CD4-positive, alpha-beta T cell (primary cell): Measurements from ENCODE around the gene INPP4B. TPM values are rescaled to one million over a fixed set of nuclear protein-coding genes. Genes with fewer than 3 reads are reported as not detected.

Source experiments
- ATAC-seq: fragments of 200-7000 bp; cut with Tn5 transposase; one replicate; pipeline ENCODE4 v1.10.0; 2022; ENCODE audit warnings: mild to moderate bottlenecking; ENCODE audit not compliant: poor library complexity
- CTCF ChIA-PET: fragments of 350-600 bp; sonication (Branson Sonifier 250); formaldehyde crosslinking; loops from one replicate; lab custom pipeline; 2021; ENCODE audit warnings: antibody characterized with exemption, inconsistent platforms; lab: Charles Lee
- POLR2A ChIA-PET: fragments of 350-600 bp; sonication (Branson Sonifier 250); formaldehyde crosslinking; loops from one replicate; lab custom pipeline; 2021; ENCODE audit warnings: antibody characterized with exemption, inconsistent platforms; lab: Charles Lee
- DNase-seq, 14 experiments: peaks; one replicate each; pipeline ENCODE4 v3.0.0-alpha.2; 2013 to 2020; ENCODE audit warnings: mixed read lengths in 2 of 14
- H3K27ac ChIP-seq, 2 donors: one replicate each; pipeline versions ENCODE4 v1.5.1 to v1.7.0; 2013; ENCODE audit warnings: low read length in 2 of 2, low read depth in 1 of 2, mild to moderate bottlenecking in 1 of 2
- H3K27me3 ChIP-seq, 2 experiments: 1 replicate in 1 of 2; 2 replicates in 1 of 2; pipeline versions ENCODE4 v1.6.1 to v1.7.0; 2013; ENCODE audit warnings: low read length in 2 of 2, control low read depth in 1 of 2, mild to moderate bottlenecking in 1 of 2, moderate library complexity in 1 of 2; ENCODE audit not compliant: insufficient read depth in 2 of 2, control insufficient read depth in 1 of 2
- H3K36me3 ChIP-seq: one replicate; pipeline ENCODE4 v1.6.1; 2013; ENCODE audit warnings: low read length, control low read depth; ENCODE audit not compliant: insufficient read depth
- H3K4me1 ChIP-seq: one replicate; pipeline ENCODE4 v1.6.1; 2013; ENCODE audit warnings: low read length, control low read depth; ENCODE audit not compliant: insufficient read depth
- H3K4me3 ChIP-seq: one replicate; pipeline ENCODE4 v1.5.1; 2013; ENCODE audit warnings: mild to moderate bottlenecking, low read length, moderate library complexity
- H3K9me3 ChIP-seq, 2 experiments: 1 replicate in 1 of 2; 2 replicates in 1 of 2; pipeline versions ENCODE4 v1.6.1 to v1.7.0; 2013; ENCODE audit warnings: low read length in 2 of 2, mild to moderate bottlenecking in 2 of 2, control low read depth in 1 of 2, moderate library complexity in 1 of 2; ENCODE audit not compliant: control insufficient read depth in 1 of 2, insufficient read depth in 1 of 2
- H3K27ac Mint-ChIP-seq: one replicate; pipeline ENCODE4 v1.8.0; 2020; ENCODE audit warnings: mixed read lengths
- H3K27me3 Mint-ChIP-seq: one replicate; pipeline ENCODE4 v1.8.0; 2021; ENCODE audit warnings: mixed read lengths
- H3K36me3 Mint-ChIP-seq: one replicate; pipeline ENCODE4 v1.8.0; 2021; ENCODE audit warnings: low read depth, mixed read lengths
- H3K4me1 Mint-ChIP-seq: one replicate; pipeline ENCODE4 v1.8.0; 2021; ENCODE audit warnings: low read depth, mixed read lengths
- H3K4me3 Mint-ChIP-seq: one replicate; pipeline ENCODE4 v1.8.0; 2020; ENCODE audit warnings: mild to moderate bottlenecking, mixed read lengths
- H3K9me3 Mint-ChIP-seq: one replicate; pipeline ENCODE4 v1.8.0; 2020; ENCODE audit warnings: mixed read lengths
- intact Hi-C, 2 experiments: fragments of 100-400 bp; cut with DNase I in 1 of 2; cut with micrococcal nuclease in 1 of 2; formaldehyde crosslinking; loops; one replicate each; pipeline versions ENCODE4 v1.15.1 to v1.9.0; 2023 to 2025; cut with DNase I, micrococcal nuclease
- total RNA-seq, 174 experiments: library from RNA in 2 of 174; stranded (reverse) in 2 of 174; gene quantifications; one replicate each; pipeline ENCODE4 v1.2.3 and lab custom pipeline; 2021 to 2026
- TF ChIP-seq, protein P1 (sequence below): fragments of 200-600 bp; IDR thresholded peaks from one replicate; pipeline ENCODE4 v1.8.0; 2022; ENCODE audit warnings: antibody characterized with exemption, mild to moderate bottlenecking

Gene INPP4B
- total RNA-seq, 2 experiments from 2014 or later, result 50.7 to 53.8 TPM

DNA sequence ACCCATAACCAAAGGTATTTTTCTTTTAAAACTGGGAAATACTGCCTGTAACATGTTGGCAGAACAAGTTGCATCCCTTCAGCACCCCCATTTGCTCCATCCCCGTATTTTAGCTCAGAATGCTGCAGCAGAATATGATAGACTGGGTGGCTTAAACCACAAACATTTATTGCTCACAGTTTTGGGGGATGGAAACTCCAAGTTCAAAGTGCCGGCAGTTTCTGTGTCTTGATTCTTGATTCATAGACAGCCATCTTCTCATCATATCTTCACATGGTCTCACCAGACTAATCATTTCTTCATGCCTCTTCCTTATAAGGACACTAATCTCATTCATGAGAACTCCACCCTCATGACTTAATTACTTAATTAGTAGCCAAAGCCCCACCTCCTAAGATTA, 10.5 kb upstream of the INPP4B start:
- CTCF ChIA-PET, result no interaction called here
- Mint-ChIP-seq H3K9me3 (no peaks in the 10 kb centered on the region), H3K4me3 (no peak overlapping the region), H3K27ac (no peak overlapping the region), H3K4me1 (no peaks in the 10 kb centered on the region), H3K36me3 (no peaks in the 10 kb centered on the region), H3K27me3 (peaks cover 16% of the 10 kb centered on the region)
- ATAC-seq (no peak), DNase-seq (no peak)
- TF ChIP-seq, protein P1, sequence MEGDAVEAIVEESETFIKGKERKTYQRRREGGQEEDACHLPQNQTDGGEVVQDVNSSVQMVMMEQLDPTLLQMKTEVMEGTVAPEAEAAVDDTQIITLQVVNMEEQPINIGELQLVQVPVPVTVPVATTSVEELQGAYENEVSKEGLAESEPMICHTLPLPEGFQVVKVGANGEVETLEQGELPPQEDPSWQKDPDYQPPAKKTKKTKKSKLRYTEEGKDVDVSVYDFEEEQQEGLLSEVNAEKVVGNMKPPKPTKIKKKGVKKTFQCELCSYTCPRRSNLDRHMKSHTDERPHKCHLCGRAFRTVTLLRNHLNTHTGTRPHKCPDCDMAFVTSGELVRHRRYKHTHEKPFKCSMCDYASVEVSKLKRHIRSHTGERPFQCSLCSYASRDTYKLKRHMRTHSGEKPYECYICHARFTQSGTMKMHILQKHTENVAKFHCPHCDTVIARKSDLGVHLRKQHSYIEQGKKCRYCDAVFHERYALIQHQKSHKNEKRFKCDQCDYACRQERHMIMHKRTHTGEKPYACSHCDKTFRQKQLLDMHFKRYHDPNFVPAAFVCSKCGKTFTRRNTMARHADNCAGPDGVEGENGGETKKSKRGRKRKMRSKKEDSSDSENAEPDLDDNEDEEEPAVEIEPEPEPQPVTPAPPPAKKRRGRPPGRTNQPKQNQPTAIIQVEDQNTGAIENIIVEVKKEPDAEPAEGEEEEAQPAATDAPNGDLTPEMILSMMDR, result no peak
- intact Hi-C loops, result no loop called here
- Histone ChIP-seq H3K27ac (no peak overlapping the region), H3K9me3 (no peaks in the 10 kb centered on the region), H3K27me3 (peaks cover 3 to 5% of the 10 kb centered on the region in 2 experiments), H3K36me3 (no peaks in the 10 kb centered on the region), H3K4me3 (no peak overlapping the region), H3K4me1 (no peaks in the 10 kb centered on the region)
- POLR2A ChIA-PET, result no interaction called here

DNA sequence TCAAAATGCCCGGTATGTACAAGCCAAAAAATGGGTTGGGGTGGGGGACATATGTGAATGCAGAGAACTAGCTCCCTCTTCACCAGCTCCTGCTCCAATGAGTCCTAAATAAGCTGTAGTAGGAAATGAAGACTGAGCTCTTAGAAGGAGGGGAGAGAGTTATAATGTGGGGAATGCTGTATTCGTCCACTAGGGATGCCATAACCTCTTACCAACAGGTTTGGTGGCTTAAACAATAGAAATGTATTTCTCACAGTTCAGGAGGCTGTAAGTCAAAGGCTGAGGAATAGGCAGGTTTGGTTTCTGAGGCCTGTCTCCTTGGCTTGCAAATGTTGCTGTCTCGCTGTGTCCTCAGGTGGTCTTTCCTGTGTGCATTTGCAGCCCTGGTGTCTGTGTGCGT, 4.4 kb upstream of the INPP4B start:
- H3K27me3 Mint-ChIP-seq, result peaks cover 15% of the 10 kb centered on the region

DNA sequence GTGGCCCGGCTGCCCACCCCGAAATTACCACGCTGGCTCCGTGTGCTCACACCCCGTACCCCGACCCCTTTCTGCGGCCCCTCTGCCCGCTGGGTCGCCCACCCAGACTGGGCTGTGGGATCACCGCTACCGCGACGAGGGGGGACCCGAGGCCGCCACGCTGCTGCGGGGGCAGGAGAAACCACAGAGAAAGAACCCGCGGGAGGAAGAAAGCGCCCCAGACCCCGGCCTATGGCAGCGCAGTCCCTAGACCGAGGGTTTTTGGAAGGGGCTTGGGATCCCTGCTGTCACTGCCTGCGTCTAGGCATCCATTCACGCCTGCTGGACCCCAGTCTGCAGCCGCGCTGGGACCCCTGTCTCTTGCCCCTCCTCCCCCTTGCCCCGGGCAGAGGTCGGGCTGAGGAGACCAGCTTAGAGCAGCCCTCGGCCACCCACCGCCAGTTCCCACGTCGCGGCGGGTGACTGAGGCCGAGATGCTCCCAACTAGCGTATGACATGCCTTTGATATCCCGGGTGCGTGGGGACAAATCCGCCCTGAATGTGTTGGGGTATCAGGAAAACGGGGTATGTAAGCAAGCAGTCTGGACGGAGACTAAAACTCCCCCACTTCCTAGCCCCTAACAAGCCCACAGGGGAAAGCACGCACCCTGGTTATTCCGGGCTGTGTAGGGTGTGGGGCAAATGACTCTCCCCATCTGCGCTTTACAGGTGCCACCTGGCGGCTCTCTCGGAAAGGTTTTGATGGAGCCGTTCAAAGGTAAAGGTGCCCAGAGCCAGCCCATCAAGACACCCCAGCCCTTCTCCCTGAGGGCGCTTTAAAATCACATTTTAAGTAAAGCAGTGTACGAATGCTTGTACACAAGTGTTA, 862 bp upstream of the INPP4B start:
- Mint-ChIP-seq H3K4me3 (peak overlapping the region; percentile 89), H3K36me3 (peaks cover 12% of the 10 kb centered on the region), H3K4me1 (peaks cover 14% of the 10 kb centered on the region), H3K9me3 (no peaks in the 10 kb centered on the region), H3K27me3 (peaks cover 22% of the 10 kb centered on the region), H3K27ac (peak overlapping the region; percentile 47)
- Histone ChIP-seq H3K36me3 (no peaks in the 10 kb centered on the region), H3K4me1 (peaks cover 24% of the 10 kb centered on the region), H3K27me3 (peaks cover 4 to 12% of the 10 kb centered on the region in 2 experiments), H3K9me3 (peaks cover 0 to 4% of the 10 kb centered on the region in 2 experiments), H3K27ac (no peak overlapping the region), H3K4me3 (peak overlapping the region; percentile 67)
- ChIA-PET CTCF (interaction anchor here (1.0 to 1.8 kb wide), 2 partner anchors 565 to 720 kb away, joined by 3 to 7 read pairs; no protein-coding TSS in a partner anchor), POLR2A (interaction anchor here (0.6 to 1.1 kb wide), 7 partner anchors 143 to 1540 kb away, joined by 3 to 5 read pairs (median 3); no protein-coding TSS in a partner anchor)
- DNase-seq (peak; percentile 63 to 87 (median 70)), ATAC-seq (peak; percentile 87)
- TF ChIP-seq, protein P1, result peak; percentile 70
- intact Hi-C loops, result loop anchor here (1.0 to 10.0 kb wide), 16 partner anchors 122 to 1688 kb away; partner anchors contain the start of genes USP38 (in 1 of the 2) and ZNF330 (in 1 of the 2)

More for the DNA sequence above, 4.4 kb upstream of the INPP4B start:
- DNase-seq (no peak), ATAC-seq (no peak)
- peaks cover 19% of the 10 kb centered on the region for H3K4me1 ChIP-seq
- intact Hi-C loops, result no loop called here
- peaks cover 0 to 4% of the 10 kb centered on the region in 2 experiments for H3K9me3 ChIP-seq
- TF ChIP-seq, protein P1, result no peak
- ChIA-PET POLR2A (no interaction called here), CTCF (no interaction called here)
- no peaks in the 10 kb centered on the region for H3K9me3 Mint-ChIP-seq
- H3K27ac ChIP-seq, result no peak overlapping the region
- H3K4me3 ChIP-seq, result no peak overlapping the region
- no peak overlapping the region for H3K27ac Mint-ChIP-seq
- H3K36me3 ChIP-seq, result no peaks in the 10 kb centered on the region
- no peak overlapping the region for H3K4me3 Mint-ChIP-seq
- H3K27me3 ChIP-seq, result peaks cover 4 to 7% of the 10 kb centered on the region in 2 experiments
- H3K4me1 Mint-ChIP-seq, result no peaks in the 10 kb centered on the region
- H3K36me3 Mint-ChIP-seq, result peaks cover 12% of the 10 kb centered on the region
